Uterus (tissue), 2 donors: ENCODE data around the gene TPR.

Experiments used
- CTCF ChIP-seq, 4 experiments: fragments of 200-600 bp in 2 of 4; fragments of 450-650 bp in 2 of 4; sonication (generic) in 2 of 4; IDR thresholded peaks; one replicate each; pipeline ENCODE4 v1.5.1; 2016 to 2019; ENCODE audit warnings: antibody characterized with exemption in 4 of 4, mild to moderate bottlenecking in 2 of 4, moderate library complexity in 1 of 4
- POLR2A ChIP-seq, 2 donors: fragments of 450-650 bp; IDR thresholded peaks; one replicate each; pipeline ENCODE4 v1.6.1; 2016; ENCODE audit warnings: antibody characterized with exemption in 2 of 2, mild to moderate bottlenecking in 1 of 2, moderate library complexity in 1 of 2

GRCh38 chr1:186301448-186301847 lies 73.6 kb downstream of the TPR start:
- no peak for TF ChIP-seq CTCF (IDR thresholded peaks at IDR 0.05)
- TF ChIP-seq POLR2A (IDR thresholded peaks at IDR 0.05) = no peak
